A549 treated with DMSO at 1 μM for 4 hours (cell line): ENCODE data around the gene ZNF121. TPM values are rescaled to one million over a fixed set of nuclear protein-coding genes. Genes with fewer than 3 reads are reported as not detected.

Experiments
- total RNA-seq: library from RNA; stranded (reverse); fragments of 200-300 nt; extraction: Qiagen RNA extraction; gene quantifications from 5 replicates; pipeline ENCODE4 v1.2.3, GENCODE V29; 2022; ENCODE audit warnings: low read depth

The ZNF121 gene
- 3.6 to 4.8 TPM (median 4.1 TPM) in 5 replicates for total RNA-seq

GRCh38 chr19:9584073-9584833 lies at the start of gene ZNF121:
ZNF121 (minus strand) TSS chr19:9584504; CDS start chr19:9568097, 16,407 bp downstream.

DNA sequence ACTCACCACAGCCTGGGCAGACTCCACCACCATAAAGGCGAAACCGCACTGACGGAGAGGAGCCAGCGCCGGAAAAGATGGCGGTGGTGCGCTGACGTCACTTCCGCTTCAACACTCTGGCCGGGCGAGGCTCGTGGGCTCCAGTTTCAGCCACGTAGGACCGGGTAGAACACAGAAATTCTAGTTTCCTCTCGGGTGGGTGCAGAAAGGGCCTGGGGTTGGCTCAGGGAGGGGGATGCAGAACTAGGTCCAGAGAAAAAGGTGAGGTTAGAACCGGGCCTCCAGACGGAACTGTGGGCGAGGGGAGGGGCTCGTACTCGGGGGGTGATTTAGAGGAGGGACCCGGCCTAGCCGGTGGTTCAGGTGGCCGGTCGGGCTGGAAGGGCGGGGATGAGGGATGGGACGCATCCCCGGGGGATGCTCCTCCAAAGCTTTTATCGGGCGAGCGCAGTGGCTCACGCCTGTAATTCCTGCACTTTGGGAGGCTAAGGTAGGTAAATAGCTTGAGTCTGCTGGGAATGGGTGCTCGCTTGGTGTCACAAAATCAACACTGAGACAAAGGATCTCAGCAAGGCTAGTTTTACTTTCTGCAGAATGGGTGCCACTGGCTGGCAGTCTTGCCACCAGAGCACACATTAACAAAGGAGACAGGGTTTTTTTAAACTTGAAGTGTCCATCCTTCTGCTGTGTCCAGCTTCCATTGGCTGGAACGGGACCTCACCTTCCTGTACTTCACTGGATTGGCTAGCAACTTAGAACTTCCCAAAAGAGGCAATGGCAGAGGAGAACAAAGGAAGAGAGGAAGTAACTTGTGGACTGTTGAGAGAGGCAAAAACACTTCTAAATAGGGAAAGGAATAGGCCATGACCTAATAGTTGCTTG lies 37.1 kb upstream of the ZNF121 start, which contains the start of gene ZNF561:
Gene ZNF561 (minus strand): TSS at position 77 of the 882 bp plus-strand sequence. CDS start 1,776 bp downstream, outside the sequence.

GRCh38 chr19:9538183-9539058 lies 45.9 kb downstream of the ZNF121 start, which contains the start of gene ZNF426:
ZNF426 (minus strand) TSS chr19:9538645; CDS start chr19:9536232, 2,413 bp downstream.

Other genes with a start within 250 kb of the ZNF121 start
- gene ZNF177, start 221.5 kb downstream of the ZNF121 start, total RNA-seq, result 0.38 to 0.53 TPM (median 0.43 TPM) in 5 replicates
- gene ZNF266, start 148.9 kb downstream of the ZNF121 start, total RNA-seq, result 3.3 to 4.1 TPM (median 3.8 TPM) in 5 replicates
- not detected in 5 replicates for gene ZNF560, start 85.9 kb downstream of the ZNF121 start, total RNA-seq
- gene ZNF426, start 45.9 kb downstream of the ZNF121 start, total RNA-seq, result 0.90 to 1.5 TPM (median 1.0 TPM) in 5 replicates
- 8.2 to 11.6 TPM (median 10.6 TPM) in 5 replicates for gene ZNF561, start 36.7 kb upstream of the ZNF121 start, total RNA-seq
- gene ZNF562, start 90.6 kb upstream of the ZNF121 start, total RNA-seq, result 6.7 to 9.0 TPM (median 7.6 TPM) in 5 replicates
- 0.81 to 2.1 TPM (median 1.2 TPM) in 5 replicates for gene ZNF846, start 184.2 kb upstream of the ZNF121 start, total RNA-seq
- gene FBXL12, start 234.6 kb upstream of the ZNF121 start, total RNA-seq, result 12.5 to 13.5 TPM (median 13.1 TPM) in 5 replicates
- gene UBL5, start 243.4 kb upstream of the ZNF121 start, total RNA-seq, result 383 to 465 TPM (median 403 TPM) in 5 replicates